ENCODE measurements around the gene BARX1.
"Not testable (repeated sequence)": the region's sequence is repeated elsewhere in the genome, so short reads cannot be mapped to it uniquely, and the experiment has no call there.

BARX1 gene

GRCh38 chr9:93950619-93951601 lies 4.2 kb downstream of the BARX1 start:
- DNase-seq: no peak

- DNase-seq: no peak
Measured at GRCh38 chr9:93949694-93950449, 5.3 kb downstream of the BARX1 start.

GRCh38 chr9:93949073-93949693 lies 6.0 kb downstream of the BARX1 start:
- no peak for DNase-seq

GRCh38 chr9:93948441-93949072 lies 6.6 kb downstream of the BARX1 start:
- no peak for DNase-seq

GRCh38 chr9:93947409-93948070 lies 7.6 kb downstream of the BARX1 start:
- no peak for DNase-seq

- DNase-seq: no peak
Measured at GRCh38 chr9:93946338-93946712, 8.8 kb downstream of the BARX1 start.

- no peak for DNase-seq
Measured at GRCh38 chr9:93945400-93946337, 9.5 kb downstream of the BARX1 start.

GRCh38 chr9:93944011-93944410 lies 11.1 kb downstream of the BARX1 start:
- DNase-seq: no peak

- no peak for DNase-seq
Measured at GRCh38 chr9:93942161-93942560, 13.0 kb downstream of the BARX1 start.

- DNase-seq: no peak
Measured at GRCh38 chr9:93941493-93941892, 13.7 kb downstream of the BARX1 start.

- no peak for DNase-seq
Measured at GRCh38 chr9:93940951-93941350, 14.2 kb downstream of the BARX1 start.

- not testable (repeated sequence) for DNase-seq
Measured at GRCh38 chr9:93939589-93939988, 15.6 kb downstream of the BARX1 start.

GRCh38 chr9:93937193-93937592 lies 18.0 kb downstream of the BARX1 start:
- DNase-seq: no peak

- no peak for DNase-seq
Measured at GRCh38 chr9:93931905-93932304, 23.2 kb downstream of the BARX1 start.

GRCh38 chr9:93930070-93930469 lies 25.1 kb downstream of the BARX1 start:
- no peak for DNase-seq

- DNase-seq: no peak
Measured at GRCh38 chr9:93929231-93929630, 25.9 kb downstream of the BARX1 start.

- no peak for DNase-seq
Measured at GRCh38 chr9:93922535-93922934, 32.6 kb downstream of the BARX1 start.

- DNase-seq: no peak
Measured at GRCh38 chr9:93920131-93920800, 34.9 kb downstream of the BARX1 start.

- no peak for DNase-seq
Measured at GRCh38 chr9:93918061-93918460, 37.1 kb downstream of the BARX1 start.

- DNase-seq: no peak
Measured at GRCh38 chr9:93917121-93917853, 37.9 kb downstream of the BARX1 start.
